Stomach (tissue), 9 donors: Measurements from ENCODE around the gene ECSCR. TPM values are rescaled to one million over a fixed set of nuclear protein-coding genes. Genes with fewer than 3 reads are reported as not detected.
"Not testable (repeated sequence)": the region's sequence is repeated elsewhere in the genome, so short reads cannot be mapped to it uniquely, and the experiment has no call there.

Experiments
- DNase-seq, 2 donors: peaks; one replicate each; pipeline versions ENCODE4 v3.0.0 to v3.0.0-alpha.2; 2013 to 2019
- H3K27ac ChIP-seq, 5 donors: fragments of 200-600 bp in 4 of 5; sonication (generic) in 4 of 5; one replicate each; pipeline ENCODE4 v1.5.1; 2013 to 2019; ENCODE audit warnings: mild to moderate bottlenecking in 1 of 5, moderate library complexity in 1 of 5
- H3K27me3 ChIP-seq, 3 donors: fragments of 200-600 bp; sonication (generic); one replicate each; pipeline ENCODE4 v1.5.1; 2017 to 2019; ENCODE audit warnings: mixed run types in 1 of 3
- H3K36me3 ChIP-seq, 4 donors: fragments of 200-600 bp; sonication (generic); 1 replicate in 3 of 4; 2 replicates in 1 of 4; pipeline ENCODE4 v1.5.1; 2016 to 2019
- H3K4me1 ChIP-seq, 4 donors: fragments of 200-600 bp; sonication (generic); one replicate each; pipeline ENCODE4 v1.5.1; 2016 to 2019
- H3K4me3 ChIP-seq, 4 donors: fragments of 200-600 bp; sonication (generic) in 3 of 4; one replicate each; pipeline ENCODE4 v1.5.1; 2016 to 2019; ENCODE audit warnings: mild to moderate bottlenecking in 1 of 4
- H3K9me3 ChIP-seq, 4 donors: fragments of 200-600 bp; sonication (generic); one replicate each; pipeline ENCODE4 v1.5.1; 2016 to 2019
- EP300 ChIP-seq: sonication (generic); formaldehyde crosslinking; IDR thresholded peaks from one replicate; pipeline ENCODE4 v1.6.1; 2017; ENCODE audit warnings: antibody characterized with exemption
- POLR2A ChIP-seq, 4 donors: fragments of 450-650 bp; IDR thresholded peaks; one replicate each; pipeline ENCODE4 v1.6.1; 2016; ENCODE audit warnings: antibody characterized with exemption in 4 of 4, control low read depth in 2 of 4, mild to moderate bottlenecking in 1 of 4, moderate library complexity in 1 of 4
- POLR2AphosphoS5 ChIP-seq, 3 donors: sonication (generic); formaldehyde crosslinking; IDR thresholded peaks; one replicate each; pipeline ENCODE4 v1.6.1; 2016; ENCODE audit warnings: antibody characterized with exemption in 3 of 3
- WGBS, 5 donors: extraction: QIAGEN DNeasy Blood & Tissue Kit in 3 of 5; methylation state at CpG; one replicate each; pipeline versions ENCODE4 v1.1.5 to v1.1.7; 2013 to 2018; 5-methylcytosine and 5-hydroxymethylcytosine counted together
- intact Hi-C: fragments of 100-400 bp; cut with DNase I; formaldehyde crosslinking; loops from one replicate; pipeline ENCODE4 v1.15.1; 2023; ENCODE audit warnings: low total_unique reads
- polyA plus RNA-seq, 3 donors: library from polyadenylated mRNA; stranded (reverse); fragments of 200-250 nt; gene quantifications; one replicate each; pipeline ENCODE4 v1.2.3, GENCODE V29; 2013
- total RNA-seq, 5 donors: library from RNA; depleted of rRNA; stranded (reverse); fragments of >200 nt; gene quantifications; one replicate each; pipeline versions ENCODE4 v1.1.0 to v1.2.3, GENCODE V29; 2014 to 2016
- TF ChIP-seq, protein P1 (sequence below), 7 experiments: fragments of 450-650 bp in 4 of 7; fragments of 200-600 bp in 3 of 7; sonication (generic) in 3 of 7; IDR thresholded peaks; one replicate each; pipeline ENCODE4 v1.5.1; 2016 to 2019; ENCODE audit warnings: antibody characterized with exemption in 7 of 7, control low read depth in 2 of 7, mild to moderate bottlenecking in 1 of 7
- donor health status: healthy with polysubstance abuse.
- donor health status: Bipolar disorder and iron deficiency.
- donor health status: healthy.

The ECSCR gene
- total and polyA plus RNA-seq, 8 donors = 5.4 to 15.2 (median 8.6) TPM; not detected in 2

GRCh38 chr5:139443831-139444453 is 18.6 kb downstream of the ECSCR start:
- TF ChIP-seq EP300 (no peak), POLR2A (IDR thresholded peaks at IDR 0.05) (no peak), POLR2AphosphoS5 (IDR thresholded peaks at IDR 0.05) (no peak)
- TF ChIP-seq, protein P1, sequence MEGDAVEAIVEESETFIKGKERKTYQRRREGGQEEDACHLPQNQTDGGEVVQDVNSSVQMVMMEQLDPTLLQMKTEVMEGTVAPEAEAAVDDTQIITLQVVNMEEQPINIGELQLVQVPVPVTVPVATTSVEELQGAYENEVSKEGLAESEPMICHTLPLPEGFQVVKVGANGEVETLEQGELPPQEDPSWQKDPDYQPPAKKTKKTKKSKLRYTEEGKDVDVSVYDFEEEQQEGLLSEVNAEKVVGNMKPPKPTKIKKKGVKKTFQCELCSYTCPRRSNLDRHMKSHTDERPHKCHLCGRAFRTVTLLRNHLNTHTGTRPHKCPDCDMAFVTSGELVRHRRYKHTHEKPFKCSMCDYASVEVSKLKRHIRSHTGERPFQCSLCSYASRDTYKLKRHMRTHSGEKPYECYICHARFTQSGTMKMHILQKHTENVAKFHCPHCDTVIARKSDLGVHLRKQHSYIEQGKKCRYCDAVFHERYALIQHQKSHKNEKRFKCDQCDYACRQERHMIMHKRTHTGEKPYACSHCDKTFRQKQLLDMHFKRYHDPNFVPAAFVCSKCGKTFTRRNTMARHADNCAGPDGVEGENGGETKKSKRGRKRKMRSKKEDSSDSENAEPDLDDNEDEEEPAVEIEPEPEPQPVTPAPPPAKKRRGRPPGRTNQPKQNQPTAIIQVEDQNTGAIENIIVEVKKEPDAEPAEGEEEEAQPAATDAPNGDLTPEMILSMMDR (IDR thresholded peaks at IDR 0.05) = no peak
- no peaks in the 10 kb centered on the region for H3K9me3 ChIP-seq
- 55 to 74% (median 68%) methylated on average over 4 of the region's 4 CpGs for WGBS, 5 donors
- DNase-seq = peak in 1 of 2 donors; percentile 24
- H3K4me3 ChIP-seq = no peak overlapping the region
- no peaks in the 10 kb centered on the region for H3K36me3 ChIP-seq
- H3K27me3 ChIP-seq = no peaks in the 10 kb centered on the region
- intact Hi-C loops = no loop called here
- peaks cover 0 to 8% (median 7%) of the 10 kb centered on the region in 4 donors for H3K4me1 ChIP-seq
- no peak overlapping the region for H3K27ac ChIP-seq

GRCh38 chr5:139440416-139440815 is 22.1 kb downstream of the ECSCR start:
- WGBS, 5 donors = 96 to 98% (median 97%) methylated on average over 13 to 17 of the region's 17 CpGs
- intact Hi-C loops, DNase-seq, H3K36me3 ChIP-seq, H3K9me3 ChIP-seq, H3K4me3 ChIP-seq, H3K27me3 ChIP-seq: not testable (repeated sequence)
- Histone ChIP-seq H3K27ac (peak overlapping the region in 1 of 5 donors; percentile 98), H3K4me1 (peaks cover 4 to 17% (median 14%) of the 10 kb centered on the region in 4 donors)

GRCh38 chr5:139439013-139439903 is 23.3 kb downstream of the ECSCR start, which contains the start of gene DNAJC18:
DNAJC18 (minus strand) TSS chr5:139439525; CDS start chr5:139439445, 80 bp downstream.
- 0 to 4% (median 3%) methylated on average over 14 to 49 of the region's 49 CpGs for WGBS, 5 donors
- DNase-seq = peak; percentile 93 to 97
- peak within 1 kb of the TSS; percentile 68 to 85 (median 78) for H3K4me3 ChIP-seq
- peaks cover 0 to 17% (median 5%) of the 10 kb centered on the region in 4 donors for H3K36me3 ChIP-seq
- no peaks in the 10 kb centered on the region for H3K27me3 ChIP-seq
- peaks cover 4 to 17% (median 14%) of the 10 kb centered on the region in 4 donors for H3K4me1 ChIP-seq
- TF ChIP-seq POLR2A (IDR thresholded peaks at IDR 0.05) = no peak
- TF ChIP-seq POLR2AphosphoS5 (IDR thresholded peaks at IDR 0.05) = peak; percentile 33 to 88 (median 73)
- intact Hi-C loops = no loop called here
- H3K9me3 ChIP-seq = no peaks in the 10 kb centered on the region
- peak within 1 kb of the TSS; percentile 80 to 98 (median 96) for H3K27ac ChIP-seq

DNA sequence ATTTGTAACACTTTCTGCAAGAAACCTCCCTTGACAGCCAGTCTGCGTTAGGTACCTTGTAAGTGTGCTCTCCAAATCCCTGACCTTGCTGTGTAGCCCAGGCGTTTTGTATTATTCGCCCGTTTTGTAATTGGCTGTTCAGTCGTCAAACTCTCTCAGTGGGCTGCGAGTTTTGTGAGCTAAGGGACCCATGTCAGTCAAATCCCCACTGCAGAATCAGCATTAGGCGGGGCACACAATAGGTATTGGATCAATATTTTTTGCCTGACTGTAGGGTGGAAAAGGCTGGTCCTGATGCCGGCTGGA is 23.9 kb downstream of the ECSCR start:
- H3K9me3 ChIP-seq = no peaks in the 10 kb centered on the region
- H3K27ac ChIP-seq = peak overlapping the region; percentile 20 to 98 (median 96)
- WGBS, 5 donors = 21 to 29% (median 24%) methylated on average over 8 of the region's 8 CpGs
- peaks cover 0 to 23% (median 8%) of the 10 kb centered on the region in 4 donors for H3K36me3 ChIP-seq
- H3K27me3 ChIP-seq = no peaks in the 10 kb centered on the region
- H3K4me1 ChIP-seq = peaks cover 4 to 17% (median 14%) of the 10 kb centered on the region in 4 donors
- intact Hi-C loops = no loop called here
- no peak for TF ChIP-seq POLR2A (IDR thresholded peaks at IDR 0.05)
- TF ChIP-seq, protein P1 (IDR thresholded peaks at IDR 0.05) = no peak
- TF ChIP-seq POLR2AphosphoS5 (IDR thresholded peaks at IDR 0.05) = no peak
- no peak for DNase-seq
- H3K4me3 ChIP-seq = peak overlapping the region; percentile 68 to 85 (median 78)

DNA sequence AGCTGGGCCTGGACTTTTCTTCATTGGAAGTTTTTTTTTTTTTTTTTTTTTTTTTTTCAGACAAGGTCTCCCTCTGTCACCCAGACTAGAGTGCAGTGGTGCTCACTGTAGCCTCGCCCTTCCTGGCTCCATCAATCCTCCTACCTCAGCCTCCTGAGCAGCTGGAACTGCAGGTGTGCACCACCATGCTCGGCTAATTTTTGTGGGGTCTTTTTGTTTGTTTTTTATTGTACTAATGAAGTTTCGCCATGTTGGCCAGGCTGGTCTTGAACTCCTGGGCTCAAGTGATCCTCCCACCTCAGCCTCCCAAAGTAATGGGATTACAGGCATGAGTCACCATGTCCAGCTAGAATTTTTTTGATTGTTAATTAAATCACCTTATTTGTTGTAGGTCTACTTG is 26.9 kb downstream of the ECSCR start:
- intact Hi-C loops = no loop called here
- no peak for TF ChIP-seq POLR2AphosphoS5 (IDR thresholded peaks at IDR 0.05)
- TF ChIP-seq POLR2A (IDR thresholded peaks at IDR 0.05) = no peak
- TF ChIP-seq, protein P1 (IDR thresholded peaks at IDR 0.05) = no peak
- no peak for TF ChIP-seq EP300
- Histone ChIP-seq H3K27me3 (no peaks in the 10 kb centered on the region), H3K4me3 (no peak overlapping the region), H3K9me3 (no peaks in the 10 kb centered on the region), H3K36me3 (peaks cover 0 to 44% (median 21%) of the 10 kb centered on the region in 4 donors), H3K27ac (no peak overlapping the region), H3K4me1 (peaks cover 4 to 17% (median 14%) of the 10 kb centered on the region in 4 donors)
- 93 to 97% (median 96%) methylated on average over 3 of the region's 3 CpGs for WGBS, 5 donors
- DNase-seq = no peak
